Chondrocyte (in vitro differentiated cells): Measurements from ENCODE around the gene SDK2. TPM values are rescaled to one million over a fixed set of nuclear protein-coding genes. Genes with fewer than 3 reads are reported as not detected.

Source experiments
- DNase-seq: peaks from one replicate; pipeline ENCODE4 v3.0.0; 2021; ENCODE audit warnings: mixed read lengths, low spot score
- H3K27ac Mint-ChIP-seq: one replicate; pipeline ENCODE4 v1.8.0; 2021; ENCODE audit warnings: mild to moderate bottlenecking, moderate library complexity, mixed read lengths; ENCODE audit not compliant: unreplicated experiment
- H3K27me3 Mint-ChIP-seq: 2 replicates; pipeline ENCODE4 v1.8.0; 2021; ENCODE audit warnings: low read depth, mixed read lengths
- H3K36me3 Mint-ChIP-seq: 2 replicates; pipeline ENCODE4 v1.8.0; 2021; ENCODE audit warnings: low read depth, mixed read lengths
- H3K4me1 Mint-ChIP-seq: 2 replicates; pipeline ENCODE4 v1.8.0; 2021; ENCODE audit warnings: low read depth, mild to moderate bottlenecking, mixed read lengths
- H3K4me3 Mint-ChIP-seq: one replicate; pipeline ENCODE4 v1.8.0; 2021; ENCODE audit warnings: mild to moderate bottlenecking, moderate library complexity, mixed read lengths; ENCODE audit not compliant: unreplicated experiment
- H3K9me3 Mint-ChIP-seq: 2 replicates; pipeline ENCODE4 v1.8.0; 2021; ENCODE audit warnings: low read depth, mixed read lengths
- CTCF ChIP-seq: fragments of 200-600 bp; sonication (generic); IDR thresholded peaks from 2 replicates; pipeline ENCODE4 v1.5.0; 2021; ENCODE audit warnings: antibody characterized with exemption, mild to moderate bottlenecking, moderate library complexity
- total RNA-seq: library from RNA; stranded (reverse); gene quantifications from 3 replicates; pipeline ENCODE4 v1.2.1, GENCODE V29; 2021

SDK2 gene
- total RNA-seq, 1 donor from 2014 or later: 15.8 TPM

GRCh38 chr17:73545109-73546032, 98.9 kb downstream of the SDK2 start:
- Mint-ChIP-seq H3K36me3 (no peaks in the 10 kb centered on the region), H3K27me3 (no peaks in the 10 kb centered on the region), H3K4me1 (peaks cover 1% of the 10 kb centered on the region), H3K27ac (no peak overlapping the region), H3K4me3 (no peak overlapping the region), H3K9me3 (no peaks in the 10 kb centered on the region)
- no peak for TF ChIP-seq CTCF
- no peak for DNase-seq

GRCh38 chr17:73544333-73544732, 99.9 kb downstream of the SDK2 start:
- Mint-ChIP-seq H3K27ac (no peak overlapping the region), H3K36me3 (no peaks in the 10 kb centered on the region), H3K4me3 (no peak overlapping the region), H3K9me3 (no peaks in the 10 kb centered on the region), H3K27me3 (no peaks in the 10 kb centered on the region), H3K4me1 (no peaks in the 10 kb centered on the region)
- no peak for TF ChIP-seq CTCF
- no peak for DNase-seq

- H3K27ac Mint-ChIP-seq: no peak overlapping the region
- no peaks in the 10 kb centered on the region for H3K4me1 Mint-ChIP-seq
- no peak for TF ChIP-seq CTCF
- H3K9me3 Mint-ChIP-seq: no peaks in the 10 kb centered on the region
- no peaks in the 10 kb centered on the region for H3K27me3 Mint-ChIP-seq
- no peaks in the 10 kb centered on the region for H3K36me3 Mint-ChIP-seq
- H3K4me3 Mint-ChIP-seq: no peak overlapping the region
- DNase-seq: no peak
Measured at GRCh38 chr17:73542323-73542722, 101.9 kb downstream of the SDK2 start.

GRCh38 chr17:73541561-73541981, 102.7 kb downstream of the SDK2 start:
- no peak overlapping the region for H3K27ac Mint-ChIP-seq
- DNase-seq: no peak
- no peaks in the 10 kb centered on the region for H3K9me3 Mint-ChIP-seq
- no peak for TF ChIP-seq CTCF
- H3K4me1 Mint-ChIP-seq: no peaks in the 10 kb centered on the region
- H3K36me3 Mint-ChIP-seq: no peaks in the 10 kb centered on the region
- no peak overlapping the region for H3K4me3 Mint-ChIP-seq
- H3K27me3 Mint-ChIP-seq: no peaks in the 10 kb centered on the region

- no peak for TF ChIP-seq CTCF
- H3K27ac Mint-ChIP-seq: no peak overlapping the region
- no peaks in the 10 kb centered on the region for H3K9me3 Mint-ChIP-seq
- H3K27me3 Mint-ChIP-seq: no peaks in the 10 kb centered on the region
- DNase-seq: no peak
- H3K36me3 Mint-ChIP-seq: no peaks in the 10 kb centered on the region
- H3K4me3 Mint-ChIP-seq: no peak overlapping the region
- no peaks in the 10 kb centered on the region for H3K4me1 Mint-ChIP-seq
Measured at GRCh38 chr17:73541111-73541510, 103.1 kb downstream of the SDK2 start.
